Fibroblast of skin of abdomen (primary cell): Measurements from ENCODE around the gene CELA2A. TPM values are rescaled to one million over a fixed set of nuclear protein-coding genes. Genes with fewer than 3 reads are reported as not detected.

Experiments
- DNase-seq: peaks from one replicate; pipeline ENCODE4 v3.0.0-alpha.2; 2013
- polyA plus RNA-seq, 2 experiments: library from polyadenylated mRNA; unstranded; fragments of 120-200 nt; gene quantifications; one replicate each; pipeline ENCODE4 v1.2.1, GENCODE V29; 2013; ENCODE audit not compliant: insufficient read length in 2 of 2

CELA2A gene
- polyA plus RNA-seq (2013, experiment 1 of 2; ENCODE audit: insufficient read length), result not detected
- polyA plus RNA-seq (2013, experiment 2 of 2; ENCODE audit: insufficient read length), result not detected

- no peak for DNase-seq
Observed at GRCh38 chr1:15456313-15456954, at the start of gene CELA2A. CELA2A (plus strand) TSS chr1:15456732; CDS start chr1:15456754, 22 bp downstream.

GRCh38 chr1:15407580-15407979 lies 49.0 kb upstream of the CELA2A start:
- DNase-seq, result no peak

- no peak for DNase-seq
Observed at GRCh38 chr1:15408890-15409387, 47.6 kb upstream of the CELA2A start.

GRCh38 chr1:15409388-15410222 lies 46.9 kb upstream of the CELA2A start, which contains the start of gene EFHD2:
EFHD2 (plus strand) TSS chr1:15409888; CDS start chr1:15409972, 84 bp downstream.
- DNase-seq, result peak; percentile 75

- no peak for DNase-seq
Observed at GRCh38 chr1:15410223-15410883, 46.2 kb upstream of the CELA2A start.

GRCh38 chr1:15410884-15411245 lies 45.7 kb upstream of the CELA2A start:
- DNase-seq, result no peak

- no peak for DNase-seq
Observed at GRCh38 chr1:15411593-15412137, 44.9 kb upstream of the CELA2A start.

- DNase-seq, result no peak
Observed at GRCh38 chr1:15412175-15412800, 44.2 kb upstream of the CELA2A start.

- DNase-seq, result no peak
Observed at GRCh38 chr1:15412843-15413242, 43.7 kb upstream of the CELA2A start.

GRCh38 chr1:15413563-15414444 lies 42.7 kb upstream of the CELA2A start:
- no peak for DNase-seq

GRCh38 chr1:15414445-15414983 lies 42.0 kb upstream of the CELA2A start:
- no peak for DNase-seq

GRCh38 chr1:15417059-15417934 lies 39.2 kb upstream of the CELA2A start:
- peak; percentile 60 for DNase-seq

- DNase-seq, result peak; percentile 14
Observed at GRCh38 chr1:15418806-15419515, 37.6 kb upstream of the CELA2A start.

- DNase-seq, result no peak
Observed at GRCh38 chr1:15420853-15421465, 35.6 kb upstream of the CELA2A start.

- no peak for DNase-seq
Observed at GRCh38 chr1:15422871-15423270, 33.7 kb upstream of the CELA2A start.

GRCh38 chr1:15423355-15424077 lies 33.0 kb upstream of the CELA2A start:
- DNase-seq, result no peak

GRCh38 chr1:15424146-15424667 lies 32.3 kb upstream of the CELA2A start:
- no peak for DNase-seq

GRCh38 chr1:15424981-15425380 lies 31.6 kb upstream of the CELA2A start:
- no peak for DNase-seq
